Keratinocyte (primary cell): ENCODE data around the gene HELB. TPM values are rescaled to one million over a fixed set of nuclear protein-coding genes. Genes with fewer than 3 reads are reported as not detected.

Source experiments
- DNase-seq: peaks from one replicate; pipeline ENCODE4 v3.0.0-alpha.2; 2011; ENCODE audit warnings: low read depth, missing footprints, low spot score
- FAIRE-seq: peaks from 2 replicates; lab custom pipeline; 2011; peaks lifted over from hg19 to GRCh38; lab: Jason Lieb, UNC
- H2AFZ ChIP-seq: 2 replicates; pipeline ENCODE4 v1.6.0; 2012; ENCODE audit warnings: low read length, control low read depth, inconsistent platforms; ENCODE audit not compliant: control insufficient read depth
- H3K27ac ChIP-seq: 2 replicates; pipeline ENCODE4 v1.5.1; 2011; ENCODE audit warnings: low read length; ENCODE audit not compliant: control insufficient read depth, insufficient read depth
- H3K27me3 ChIP-seq: 3 replicates; pipeline ENCODE4 v1.6.0; 2011; ENCODE audit warnings: low read length; ENCODE audit not compliant: control insufficient read depth, insufficient read depth; ENCODE audit errors: extremely low read depth
- H3K36me3 ChIP-seq, 2 experiments: 2 replicates in 1 of 2; 3 replicates in 1 of 2; pipeline ENCODE4 v1.5.1; 2011; ENCODE audit warnings: low read length in 2 of 2, mild to moderate bottlenecking in 1 of 2; ENCODE audit not compliant: control insufficient read depth in 2 of 2, insufficient read depth in 2 of 2; ENCODE audit errors: extremely low read depth in 1 of 2
- H3K4me1 ChIP-seq: 3 replicates; pipeline ENCODE4 v1.5.1; 2011; ENCODE audit warnings: low read length; ENCODE audit not compliant: control insufficient read depth, insufficient read depth; ENCODE audit errors: extremely low read depth
- H3K4me2 ChIP-seq: 3 replicates; pipeline ENCODE4 v1.6.0; 2011; ENCODE audit warnings: low read depth, low read length; ENCODE audit not compliant: control insufficient read depth, insufficient read depth; ENCODE audit errors: extremely low read depth
- H3K4me3 ChIP-seq, 3 experiments: fragments of 200-600 bp in 1 of 3; sonication (generic) in 1 of 3; 2 replicates in 2 of 3; 3 replicates in 1 of 3; pipeline ENCODE4 v1.5.1; 2011 to 2016; ENCODE audit warnings: low read length in 3 of 3, mild to moderate bottlenecking in 3 of 3, control low read depth in 2 of 3, inconsistent platforms in 1 of 3, low read depth in 1 of 3, mixed read lengths in 1 of 3, mixed run types in 1 of 3, moderate library complexity in 1 of 3; ENCODE audit not compliant: control insufficient read depth in 2 of 3, insufficient read depth in 2 of 3; ENCODE audit errors: extremely low read depth in 1 of 3
- H3K79me2 ChIP-seq: 2 replicates; pipeline ENCODE4 v1.6.0; 2012; ENCODE audit warnings: low read length; ENCODE audit not compliant: control insufficient read depth, insufficient read depth
- H3K9ac ChIP-seq: 3 replicates; pipeline ENCODE4 v1.6.0; 2011; ENCODE audit warnings: low read length; ENCODE audit not compliant: control insufficient read depth, insufficient read depth; ENCODE audit errors: extremely low read depth
- H3K9me1 ChIP-seq: 3 replicates; pipeline ENCODE4 v1.6.0; 2011; ENCODE audit warnings: low read length; ENCODE audit not compliant: control insufficient read depth, insufficient read depth; ENCODE audit errors: extremely low read depth
- H3K9me3 ChIP-seq: 2 replicates; pipeline ENCODE4 v1.5.1; 2012; ENCODE audit warnings: low read depth, low read length; ENCODE audit not compliant: control insufficient read depth
- H4K20me1 ChIP-seq: 3 replicates; pipeline ENCODE4 v1.6.0; 2011; ENCODE audit warnings: low read length; ENCODE audit not compliant: control insufficient read depth, insufficient read depth; ENCODE audit errors: extremely low read depth
- EZH2 ChIP-seq: IDR thresholded peaks from one replicate; pipeline ENCODE4 v1.6.1; 2012; ENCODE audit warnings: inconsistent platforms, mild to moderate bottlenecking, low read length, moderate library complexity
- dilution Hi-C: fragments of 300-500 bp; cut with MboI; formaldehyde crosslinking; loops from one replicate; pipeline ENCODE4 v1.7.0; 2020; ENCODE audit warnings: low sequenced_read_pairs; ENCODE audit not compliant: extremely low pct_ligation_motif_present
- polyA plus RNA-seq, 5 experiments: library from polyadenylated mRNA; depleted of rRNA in 3 of 5; stranded (reverse) in 3 of 5; stranded (forward) in 1 of 5; unstranded in 1 of 5; fragments of >200 nt; gene quantifications; 1 replicate in 1 of 5; 2 replicates in 3 of 5; 3 replicates in 1 of 5; pipeline versions ENCODE4 v1.2.1 to v1.2.3, GENCODE V29; 2011 to 2012; ENCODE audit warnings: missing spikeins in 2 of 5, low read depth in 1 of 5, low replicate concordance in 1 of 5
- TF ChIP-seq, protein P1 (sequence below), 3 experiments: IDR thresholded peaks in 1 of 3; conservative IDR thresholded peaks in 1 of 3; optimal IDR thresholded peaks in 1 of 3; 2 replicates in 2 of 3; 3 replicates in 1 of 3; pipeline versions ENCODE3 to v1.5.1; 2011; ENCODE audit warnings: low read length in 3 of 3, mild to moderate bottlenecking in 3 of 3, moderate library complexity in 2 of 3, control low read depth in 1 of 3, inconsistent platforms in 1 of 3; ENCODE audit not compliant: insufficient read depth in 2 of 3; ENCODE audit errors: extremely low read depth in 1 of 3

The HELB gene
- polyA plus RNA-seq, 1 donor (not counting 4 experiments of a cell fraction or from before 2014, with no cell fraction given): 1.8 TPM

DNA sequence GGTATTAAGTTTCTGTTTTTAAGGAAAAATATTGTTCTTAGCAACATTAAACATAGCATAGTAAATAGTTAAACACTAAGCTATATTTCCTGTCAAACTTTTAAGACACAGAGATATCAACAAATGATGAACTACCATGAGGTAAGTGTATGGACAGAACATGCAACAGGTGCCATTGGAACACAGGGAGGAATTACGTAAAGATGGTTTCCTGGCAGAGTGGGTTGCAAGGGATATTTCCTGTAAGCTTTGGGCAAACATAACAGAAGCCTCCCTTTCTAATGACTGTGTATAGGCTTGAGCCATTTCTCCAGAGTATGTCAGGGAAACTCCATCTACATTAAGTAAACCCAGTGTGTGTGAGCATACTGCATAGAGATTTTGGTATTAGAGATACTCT lies 31.7 kb upstream of the HELB start:
- Histone ChIP-seq H3K4me2 (no peak overlapping the region), H3K4me1 (peaks cover 8% of the 10 kb centered on the region), H3K27ac (no peak overlapping the region), H2AFZ (no peak overlapping the region), H3K27me3 (no peaks in the 10 kb centered on the region), H3K9me1 (no peaks in the 10 kb centered on the region), H3K36me3 (no peaks in the 10 kb centered on the region), H3K9me3 (no peaks in the 10 kb centered on the region), H3K4me3 (no peak overlapping the region), H3K79me2 (no peaks in the 10 kb centered on the region), H4K20me1 (no peaks in the 10 kb centered on the region), H3K9ac (no peak overlapping the region)
- no peak for TF ChIP-seq EZH2
- DNase-seq (no peak), FAIRE-seq (no peak)
- dilution Hi-C loops: loop anchor here (25.0 kb wide), 1 partner anchor 142 kb away; no protein-coding TSS in a partner anchor

DNA sequence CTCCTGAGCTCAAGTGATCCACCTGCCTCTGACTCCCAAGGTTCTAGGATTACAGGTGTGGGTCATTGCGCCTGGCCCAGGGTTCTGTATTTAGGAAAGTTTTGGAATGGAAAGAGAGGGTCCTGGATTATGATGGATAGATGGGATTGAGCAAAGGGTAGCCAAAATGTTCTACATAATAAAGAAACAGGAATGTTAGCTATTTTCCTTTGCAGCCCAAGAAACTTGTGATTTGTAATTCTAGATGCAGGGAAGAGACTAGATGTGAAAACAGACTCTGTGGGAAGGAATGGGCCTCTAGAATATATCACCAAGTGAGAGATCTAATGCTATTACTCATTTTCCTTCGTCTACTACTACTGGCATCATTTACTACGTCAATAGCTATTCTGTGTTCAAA lies 29.6 kb upstream of the HELB start:
- no peak overlapping the region for H2AFZ ChIP-seq
- TF ChIP-seq, protein P1, sequence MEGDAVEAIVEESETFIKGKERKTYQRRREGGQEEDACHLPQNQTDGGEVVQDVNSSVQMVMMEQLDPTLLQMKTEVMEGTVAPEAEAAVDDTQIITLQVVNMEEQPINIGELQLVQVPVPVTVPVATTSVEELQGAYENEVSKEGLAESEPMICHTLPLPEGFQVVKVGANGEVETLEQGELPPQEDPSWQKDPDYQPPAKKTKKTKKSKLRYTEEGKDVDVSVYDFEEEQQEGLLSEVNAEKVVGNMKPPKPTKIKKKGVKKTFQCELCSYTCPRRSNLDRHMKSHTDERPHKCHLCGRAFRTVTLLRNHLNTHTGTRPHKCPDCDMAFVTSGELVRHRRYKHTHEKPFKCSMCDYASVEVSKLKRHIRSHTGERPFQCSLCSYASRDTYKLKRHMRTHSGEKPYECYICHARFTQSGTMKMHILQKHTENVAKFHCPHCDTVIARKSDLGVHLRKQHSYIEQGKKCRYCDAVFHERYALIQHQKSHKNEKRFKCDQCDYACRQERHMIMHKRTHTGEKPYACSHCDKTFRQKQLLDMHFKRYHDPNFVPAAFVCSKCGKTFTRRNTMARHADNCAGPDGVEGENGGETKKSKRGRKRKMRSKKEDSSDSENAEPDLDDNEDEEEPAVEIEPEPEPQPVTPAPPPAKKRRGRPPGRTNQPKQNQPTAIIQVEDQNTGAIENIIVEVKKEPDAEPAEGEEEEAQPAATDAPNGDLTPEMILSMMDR (optimal IDR thresholded peaks at IDR 0.05 in 1 of 3, IDR thresholded peaks at IDR 0.05 in 1 of 3, conservative IDR thresholded peaks at IDR 0.05 in 1 of 3; ENCODE audit: extremely low read depth in 1 of 3, insufficient read depth in 2 of 3, low read length in 3 of 3): no peak
- TF ChIP-seq EZH2: no peak
- dilution Hi-C loops: loop anchor here (25.0 kb wide), 1 partner anchor 140 kb away; no protein-coding TSS in a partner anchor
- DNase-seq (no peak), FAIRE-seq (no peak)
- H4K20me1 ChIP-seq: no peaks in the 10 kb centered on the region
- H3K9me1 ChIP-seq: no peaks in the 10 kb centered on the region
- H3K4me1 ChIP-seq: peaks cover 8% of the 10 kb centered on the region
- no peaks in the 10 kb centered on the region for H3K9me3 ChIP-seq
- no peak overlapping the region for H3K4me2 ChIP-seq
- no peaks in the 10 kb centered on the region for H3K27me3 ChIP-seq
- no peaks in the 10 kb centered on the region for H3K36me3 ChIP-seq
- H3K9ac ChIP-seq: no peak overlapping the region
- H3K79me2 ChIP-seq: no peaks in the 10 kb centered on the region
- H3K4me3 ChIP-seq: no peak overlapping the region
- no peak overlapping the region for H3K27ac ChIP-seq

DNA sequence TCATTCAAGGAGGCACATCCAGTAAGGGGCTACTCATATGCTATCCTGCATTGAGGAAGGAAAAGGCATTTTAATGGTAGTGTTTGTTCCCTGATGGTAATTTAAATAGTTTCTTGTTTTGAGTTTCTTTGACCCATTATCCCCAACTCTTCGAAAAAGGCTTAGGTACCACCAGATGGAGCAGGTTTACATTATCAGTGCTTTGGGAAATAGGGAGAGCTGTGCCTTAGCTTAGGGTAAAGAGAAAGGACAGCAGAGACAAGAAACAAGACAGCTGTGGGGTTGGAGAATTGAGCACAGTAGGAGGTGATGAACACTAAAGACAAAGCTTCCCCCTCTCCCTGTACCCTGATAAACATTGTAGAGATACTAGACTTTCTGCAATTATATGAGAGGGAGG lies 29.1 kb upstream of the HELB start:
- H3K27me3 ChIP-seq: no peaks in the 10 kb centered on the region
- no peak overlapping the region for H3K27ac ChIP-seq
- no peaks in the 10 kb centered on the region for H3K9me3 ChIP-seq
- H3K4me3 ChIP-seq: no peak overlapping the region
- no peaks in the 10 kb centered on the region for H3K36me3 ChIP-seq
- TF ChIP-seq, protein P1 (optimal IDR thresholded peaks at IDR 0.05 in 1 of 3, IDR thresholded peaks at IDR 0.05 in 1 of 3, conservative IDR thresholded peaks at IDR 0.05 in 1 of 3; ENCODE audit: extremely low read depth in 1 of 3, insufficient read depth in 2 of 3, low read length in 3 of 3): no peak
- no peak for TF ChIP-seq EZH2
- no peak overlapping the region for H3K9ac ChIP-seq
- H3K9me1 ChIP-seq: no peaks in the 10 kb centered on the region
- DNase-seq (no peak), FAIRE-seq (no peak)
- no peak overlapping the region for H2AFZ ChIP-seq
- H3K4me1 ChIP-seq: peaks cover 7% of the 10 kb centered on the region
- dilution Hi-C loops: loop anchor here (25.0 kb wide), 1 partner anchor 139 kb away; no protein-coding TSS in a partner anchor
- H3K79me2 ChIP-seq: no peaks in the 10 kb centered on the region
- no peaks in the 10 kb centered on the region for H4K20me1 ChIP-seq
- H3K4me2 ChIP-seq: no peak overlapping the region
